Activated naive CD8-positive, alpha-beta T cell treated with anti-CD3 and anti-CD28 coated beads, Interleukin-2, amount 50 U/mL, for 16 hours (primary cell): ENCODE results near the gene GAB2.
"Not testable (repeated sequence)": the region's sequence is repeated elsewhere in the genome, so short reads cannot be mapped to it uniquely, and the experiment has no call there.

Source experiments
- DNase-seq: peaks from one replicate; pipeline ENCODE4 v3.0.0-alpha.2; 2020; ENCODE audit warnings: low read depth, low spot score

GAB2 gene

GRCh38 chr11:78417175-78417887 lies at the start of gene GAB2:
Gene GAB2 (minus strand): TSS chr11:78417820. CDS start chr11:78417720, 100 bp downstream.
- DNase-seq: no peak

- no peak for DNase-seq
Measured at GRCh38 chr11:78467370-78467769, 49.8 kb upstream of the GAB2 start.

GRCh38 chr11:78465169-78465942 lies 47.7 kb upstream of the GAB2 start:
- no peak for DNase-seq

GRCh38 chr11:78464787-78465168 lies 47.2 kb upstream of the GAB2 start:
- not testable (repeated sequence) for DNase-seq

- no peak for DNase-seq
Measured at GRCh38 chr11:78460471-78460870, 42.9 kb upstream of the GAB2 start.

- DNase-seq: no peak
Measured at GRCh38 chr11:78459738-78460137, 42.1 kb upstream of the GAB2 start.

- no peak for DNase-seq
Measured at GRCh38 chr11:78457448-78457847, 39.8 kb upstream of the GAB2 start.

- no peak for DNase-seq
Measured at GRCh38 chr11:78453140-78453935, 35.7 kb upstream of the GAB2 start.

GRCh38 chr11:78451371-78452150 lies 33.9 kb upstream of the GAB2 start:
- no peak for DNase-seq

- DNase-seq: no peak
Measured at GRCh38 chr11:78450866-78451265, 33.2 kb upstream of the GAB2 start.

- no peak for DNase-seq
Measured at GRCh38 chr11:78449866-78450265, 32.2 kb upstream of the GAB2 start.

- DNase-seq: no peak
Measured at GRCh38 chr11:78446210-78446609, 28.6 kb upstream of the GAB2 start.

- DNase-seq: no peak
Measured at GRCh38 chr11:78444726-78445125, 27.1 kb upstream of the GAB2 start.

GRCh38 chr11:78441956-78442355 lies 24.3 kb upstream of the GAB2 start:
- DNase-seq: no peak

GRCh38 chr11:78438298-78438975 lies 20.8 kb upstream of the GAB2 start:
- no peak for DNase-seq

GRCh38 chr11:78432956-78433355 lies 15.3 kb upstream of the GAB2 start:
- no peak for DNase-seq

- DNase-seq: no peak
Measured at GRCh38 chr11:78432058-78432515, 14.5 kb upstream of the GAB2 start.

- no peak for DNase-seq
Measured at GRCh38 chr11:78429660-78430059, 12.0 kb upstream of the GAB2 start.

- DNase-seq: no peak
Measured at GRCh38 chr11:78429209-78429608, 11.6 kb upstream of the GAB2 start.

GRCh38 chr11:78428773-78429172 lies 11.2 kb upstream of the GAB2 start:
- DNase-seq: no peak

GRCh38 chr11:78428266-78428636 lies 10.6 kb upstream of the GAB2 start:
- no peak for DNase-seq
